ENCODE data around the gene UBR1. TPM values are rescaled to one million over a fixed set of nuclear protein-coding genes. Genes with fewer than 3 reads are reported as not detected.

The UBR1 gene
- total RNA-seq, 1 experiment from 2014 or later: 22.2 TPM

- Mint-ChIP-seq H3K9me3 (no peaks in the 10 kb centered on the region), H3K27me3 (ENCODE audit: low read depth) (no peaks in the 10 kb centered on the region), H3K4me3 (no peak overlapping the region), H3K4me1 (peaks cover 6 to 7% of the 10 kb centered on the region in 2 experiments), H3K27ac (peak overlapping the region in 1 of 3 experiments; percentile 35; a peak in 1 of 7 replicates), H3K36me3 (ENCODE audit: insufficient read depth in 1 of 3, low read depth in 3 of 3) (peaks cover 5 to 48% (median 41%) of the 10 kb centered on the region in 3 experiments; a peak in 6 of 7 replicates)
- Histone ChIP-seq H2AFZ (ENCODE audit: low read length) (no peak overlapping the region), H3K9ac (ENCODE audit: extremely low read depth, insufficient read length, low read length) (no peak overlapping the region), H3T11ph (ENCODE audit: low read length) (no peak overlapping the region), H3K27me3 (ENCODE audit: insufficient read depth, low read length) (no peaks in the 10 kb centered on the region), H3K79me1 (ENCODE audit: insufficient read depth, low read depth, low read length, poor library complexity, severe bottlenecking) (peaks cover 2% of the 10 kb centered on the region), H3K79me2 (ENCODE audit: insufficient read depth, low read length) (no peaks in the 10 kb centered on the region), H3K23ac (ENCODE audit: insufficient read length, low read depth, low read length) (no peak overlapping the region), H3K27ac (ENCODE audit: insufficient read length, low read depth, low read length) (no peak overlapping the region), H2BK5ac (ENCODE audit: insufficient read length, low read length) (no peak overlapping the region), H4K8ac (replicated peaks; ENCODE audit: insufficient read length, low read depth, low read length) (no peak overlapping the region), H3K4ac (ENCODE audit: low read depth, low read length) (no peak overlapping the region), H2BK20ac (ENCODE audit: low read depth, low read length, poor library complexity, severe bottlenecking) (no peak overlapping the region), H2BK15ac (ENCODE audit: low read depth, low read length) (no peak overlapping the region), H3K14ac (ENCODE audit: insufficient read depth, low read length) (no peak overlapping the region), H4K20me1 (ENCODE audit: control insufficient read depth, insufficient read depth, insufficient read length) (no peaks in the 10 kb centered on the region), H3K18ac (ENCODE audit: insufficient read length, low read depth, low read length) (no peak overlapping the region), H3K4me1 (ENCODE audit: insufficient read depth, low read length) (0 out of 2 replicates have a peak, but pooled peaks cover 1% of the 10 kb centered on the region), H4K5ac (ENCODE audit: insufficient read length, low read depth, low read length) (no peak overlapping the region), H3K4me2 (ENCODE audit: insufficient read depth, insufficient read length, low read length) (no peak overlapping the region), H3K9me3 (ENCODE audit: control insufficient read depth, low read depth, low read length) (no peaks in the 10 kb centered on the region), H3K23me2 (ENCODE audit: insufficient read length, low read depth, low read length, poor library complexity, severe bottlenecking) (no peaks in the 10 kb centered on the region), H2BK120ac (ENCODE audit: low read depth, low read length, poor library complexity, severe bottlenecking) (no peak overlapping the region), H3K56ac (ENCODE audit: insufficient read length, low read depth, low read length) (no peak overlapping the region), H4K91ac (ENCODE audit: insufficient read length, low read depth, low read length) (no peak overlapping the region), H2BK12ac (ENCODE audit: insufficient read length, low read depth, low read length) (no peak overlapping the region), H2AK5ac (ENCODE audit: insufficient read length, low read length) (no peak overlapping the region)
- no peak for DNase-seq
- TF ChIP-seq, protein P1, sequence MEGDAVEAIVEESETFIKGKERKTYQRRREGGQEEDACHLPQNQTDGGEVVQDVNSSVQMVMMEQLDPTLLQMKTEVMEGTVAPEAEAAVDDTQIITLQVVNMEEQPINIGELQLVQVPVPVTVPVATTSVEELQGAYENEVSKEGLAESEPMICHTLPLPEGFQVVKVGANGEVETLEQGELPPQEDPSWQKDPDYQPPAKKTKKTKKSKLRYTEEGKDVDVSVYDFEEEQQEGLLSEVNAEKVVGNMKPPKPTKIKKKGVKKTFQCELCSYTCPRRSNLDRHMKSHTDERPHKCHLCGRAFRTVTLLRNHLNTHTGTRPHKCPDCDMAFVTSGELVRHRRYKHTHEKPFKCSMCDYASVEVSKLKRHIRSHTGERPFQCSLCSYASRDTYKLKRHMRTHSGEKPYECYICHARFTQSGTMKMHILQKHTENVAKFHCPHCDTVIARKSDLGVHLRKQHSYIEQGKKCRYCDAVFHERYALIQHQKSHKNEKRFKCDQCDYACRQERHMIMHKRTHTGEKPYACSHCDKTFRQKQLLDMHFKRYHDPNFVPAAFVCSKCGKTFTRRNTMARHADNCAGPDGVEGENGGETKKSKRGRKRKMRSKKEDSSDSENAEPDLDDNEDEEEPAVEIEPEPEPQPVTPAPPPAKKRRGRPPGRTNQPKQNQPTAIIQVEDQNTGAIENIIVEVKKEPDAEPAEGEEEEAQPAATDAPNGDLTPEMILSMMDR (conservative IDR thresholded peaks at IDR 0.05): no peak
Measured at GRCh38 chr15:43085921-43086320, 19.9 kb downstream of the UBR1 start.
